Brain microvascular endothelial cell (primary cell): ENCODE measurements around the gene FKBP10.
A peak's percentile ranks its signal among the peaks of the same experiment; 100 is the strongest.

Experiments
- DNase-seq: peaks from one replicate; pipeline ENCODE4 v3.0.0-alpha.2; 2020
- H3K27ac ChIP-seq: fragments of 250-450 bp; sonication (Bioruptor Pico); 2 replicates; pipeline ENCODE4 v1.5.1; 2020; ENCODE audit warnings: mild to moderate bottlenecking, moderate library complexity
- H3K27me3 ChIP-seq: fragments of 250-450 bp; sonication (Bioruptor Pico); replicated peaks from 2 replicates; pipeline ENCODE4 v1.5.1; 2020; ENCODE audit warnings: mild to moderate bottlenecking
- H3K36me3 ChIP-seq: fragments of 250-450 bp; sonication (Bioruptor Pico); replicated peaks from 2 replicates; pipeline ENCODE4 v1.5.1; 2020; ENCODE audit warnings: mild to moderate bottlenecking
- H3K4me3 ChIP-seq: 2 replicates; pipeline ENCODE4 v1.5.1; 2011; ENCODE audit warnings: low read depth, mild to moderate bottlenecking, control low read depth, low read length, moderate library complexity
- in situ Hi-C: cut with HindIII; loops from 2 replicates; pipeline ENCODE4 v1.10.0; 2017; ENCODE audit warnings: low sequenced_read_pairs, low pct_ligation_motif_present
- TF ChIP-seq, protein P1 (sequence below): IDR thresholded peaks from 2 replicates; pipeline ENCODE4 v1.5.1; 2011; ENCODE audit warnings: low read depth, mild to moderate bottlenecking, moderate library complexity, low read length, control low read depth, inconsistent platforms; ENCODE audit errors: missing control alignments

Gene FKBP10

DNA sequence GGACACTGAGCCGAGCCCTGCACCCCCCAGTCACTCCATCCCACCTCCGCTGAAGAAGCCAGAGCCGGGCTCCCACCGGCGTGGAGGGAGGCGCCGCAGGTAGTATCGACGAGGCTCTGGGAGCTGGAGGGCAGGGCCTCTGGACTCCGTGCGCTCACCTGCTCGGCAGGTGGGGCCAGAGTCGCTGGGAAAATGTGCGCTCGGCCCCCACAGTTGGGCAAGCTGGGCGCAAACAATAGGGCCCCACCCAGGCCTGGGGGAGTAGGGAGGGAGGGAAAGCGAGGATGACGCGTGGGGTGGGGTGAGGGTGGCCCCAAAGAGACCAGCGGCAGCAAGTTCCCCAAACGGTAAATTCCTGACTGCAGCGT, 27.0 kb upstream of the FKBP10 start:
- DNase-seq, result no peak
- in situ Hi-C loops, result no loop called here
- no peaks in the 10 kb centered on the region for H3K36me3 ChIP-seq
- H3K27me3 ChIP-seq, result no peaks in the 10 kb centered on the region
- TF ChIP-seq, protein P1, sequence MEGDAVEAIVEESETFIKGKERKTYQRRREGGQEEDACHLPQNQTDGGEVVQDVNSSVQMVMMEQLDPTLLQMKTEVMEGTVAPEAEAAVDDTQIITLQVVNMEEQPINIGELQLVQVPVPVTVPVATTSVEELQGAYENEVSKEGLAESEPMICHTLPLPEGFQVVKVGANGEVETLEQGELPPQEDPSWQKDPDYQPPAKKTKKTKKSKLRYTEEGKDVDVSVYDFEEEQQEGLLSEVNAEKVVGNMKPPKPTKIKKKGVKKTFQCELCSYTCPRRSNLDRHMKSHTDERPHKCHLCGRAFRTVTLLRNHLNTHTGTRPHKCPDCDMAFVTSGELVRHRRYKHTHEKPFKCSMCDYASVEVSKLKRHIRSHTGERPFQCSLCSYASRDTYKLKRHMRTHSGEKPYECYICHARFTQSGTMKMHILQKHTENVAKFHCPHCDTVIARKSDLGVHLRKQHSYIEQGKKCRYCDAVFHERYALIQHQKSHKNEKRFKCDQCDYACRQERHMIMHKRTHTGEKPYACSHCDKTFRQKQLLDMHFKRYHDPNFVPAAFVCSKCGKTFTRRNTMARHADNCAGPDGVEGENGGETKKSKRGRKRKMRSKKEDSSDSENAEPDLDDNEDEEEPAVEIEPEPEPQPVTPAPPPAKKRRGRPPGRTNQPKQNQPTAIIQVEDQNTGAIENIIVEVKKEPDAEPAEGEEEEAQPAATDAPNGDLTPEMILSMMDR, result no peak
- H3K27ac ChIP-seq, result peak overlapping the region; percentile 47
- peak overlapping the region; percentile 81 for H3K4me3 ChIP-seq

DNA sequence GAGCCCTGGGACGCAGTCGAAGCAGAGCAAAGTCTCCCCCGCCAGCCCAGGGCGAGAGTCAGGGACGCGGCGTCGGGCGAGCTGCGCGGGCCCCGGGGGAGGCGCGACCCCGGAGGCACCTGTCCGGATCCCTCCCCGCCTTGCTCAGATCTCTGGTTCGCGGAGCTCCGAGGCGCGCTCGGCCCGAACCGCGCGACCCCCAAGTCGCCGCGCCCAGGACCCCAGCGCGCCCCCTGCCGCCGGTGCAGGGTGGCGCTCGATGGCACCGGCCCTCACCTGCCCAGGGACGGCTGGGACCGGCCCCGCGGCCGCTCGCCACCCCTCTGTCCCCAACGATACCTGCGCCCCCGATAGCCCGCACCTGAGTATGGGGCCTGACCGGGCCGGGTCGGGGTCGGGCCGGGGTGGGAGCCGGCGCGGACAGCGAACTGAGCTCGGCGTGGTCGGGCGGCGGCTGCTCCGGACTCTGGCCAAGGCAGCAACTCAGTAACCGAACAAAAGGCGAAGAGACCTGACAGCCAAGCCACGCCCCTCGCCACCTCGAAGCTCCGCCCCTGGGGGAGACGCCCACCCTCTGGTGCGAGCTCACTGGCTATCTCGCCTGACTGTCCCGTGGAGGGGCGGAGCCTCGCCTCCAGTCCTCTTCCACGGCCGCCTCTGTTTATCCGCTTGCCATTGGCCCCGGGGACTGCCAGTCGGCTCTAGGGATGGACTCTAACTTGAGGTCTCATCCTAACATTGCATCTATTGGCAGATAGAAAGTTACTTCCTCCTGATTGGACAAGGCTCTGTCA, 26.4 kb upstream of the FKBP10 start, which contains the start of gene JUP:
Gene JUP, minus strand, starts transcription at position 485 of the 794 bp plus-strand sequence. CDS start 14,857 bp downstream, outside the sequence.
- TF ChIP-seq, protein P1, result peak; percentile 10
- Histone ChIP-seq H3K27ac (peak within 1 kb of the TSS; percentile 47), H3K27me3 (no peaks in the 10 kb centered on the region), H3K36me3 (no peaks in the 10 kb centered on the region), H3K4me3 (peak within 1 kb of the TSS; percentile 81)
- in situ Hi-C loops, result no loop called here
- peak; percentile 100 for DNase-seq

DNA sequence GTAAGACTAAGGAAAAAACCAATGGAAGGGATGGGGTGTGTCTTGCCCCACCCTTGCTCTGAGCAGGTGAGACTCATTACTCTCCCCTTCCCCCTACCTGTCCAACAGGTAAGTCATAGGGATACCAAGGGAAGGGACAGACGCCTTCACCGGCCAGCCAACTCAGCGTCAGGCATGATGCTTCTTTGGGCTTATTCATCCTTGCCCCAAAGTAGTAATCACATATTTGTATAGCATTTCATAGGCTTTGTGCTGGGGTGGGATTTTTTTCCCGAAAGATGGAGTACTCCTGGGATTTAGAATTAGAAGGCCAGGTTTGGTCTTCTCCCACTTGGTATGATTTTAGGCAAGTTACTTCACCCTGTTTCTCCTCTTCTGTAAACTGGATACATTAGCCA, 25.8 kb upstream of the FKBP10 start:
- Histone ChIP-seq H3K27ac (no peak overlapping the region), H3K36me3 (no peaks in the 10 kb centered on the region), H3K27me3 (no peaks in the 10 kb centered on the region), H3K4me3 (no peak overlapping the region)
- DNase-seq, result no peak
- TF ChIP-seq, protein P1, result no peak
- in situ Hi-C loops, result no loop called here

DNA sequence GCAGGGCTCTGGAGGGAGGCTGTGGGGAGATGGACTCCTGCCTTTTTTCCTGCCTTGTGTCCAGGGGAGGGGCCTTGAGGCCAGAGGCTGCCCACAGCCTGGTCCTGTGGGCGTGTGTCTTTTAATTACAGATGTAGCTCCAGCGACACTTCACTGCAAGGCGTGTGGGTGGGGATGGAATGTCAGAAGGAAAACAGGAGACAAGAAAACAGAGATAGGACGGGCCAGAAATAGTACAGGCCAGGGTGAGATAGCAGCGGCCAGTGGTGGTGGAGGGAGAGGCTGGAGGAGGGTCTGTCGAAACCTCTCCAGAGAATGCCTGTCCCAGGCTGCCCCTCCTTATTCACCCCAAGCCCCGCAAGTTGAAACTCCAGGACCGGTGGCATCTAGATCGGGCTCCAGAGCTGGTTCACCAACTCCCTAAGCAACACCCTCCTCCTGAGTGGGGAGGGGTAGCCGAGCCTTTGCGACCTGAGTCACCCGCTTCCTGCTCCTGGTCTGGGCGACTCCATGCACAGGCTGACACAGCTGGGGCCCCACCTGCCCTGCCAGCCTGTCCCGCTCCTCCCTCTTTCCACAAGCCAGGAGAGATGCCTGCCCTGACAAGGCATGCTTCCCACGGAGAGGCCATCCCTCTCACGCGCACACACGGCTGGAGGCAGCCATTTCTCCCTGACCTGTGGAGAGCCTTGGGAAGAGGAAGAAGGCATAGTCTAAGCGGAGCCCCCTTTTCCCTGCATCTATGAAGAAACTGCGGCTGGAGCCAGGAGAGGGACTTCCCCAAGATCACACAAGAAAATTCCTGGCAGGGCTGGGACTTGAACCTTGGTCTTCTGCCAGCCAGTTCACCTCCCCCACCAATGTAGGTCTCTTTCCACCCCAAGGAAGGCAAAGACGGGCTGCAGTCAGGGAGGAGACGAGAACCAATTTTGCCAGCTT, 19.7 kb upstream of the FKBP10 start:
- DNase-seq, result peak; percentile 59
- no peaks in the 10 kb centered on the region for H3K36me3 ChIP-seq
- H3K27me3 ChIP-seq, result no peaks in the 10 kb centered on the region
- H3K4me3 ChIP-seq, result no peak overlapping the region
- TF ChIP-seq, protein P1, result no peak
- in situ Hi-C loops, result no loop called here
- peak overlapping the region; percentile 43 for H3K27ac ChIP-seq

DNA sequence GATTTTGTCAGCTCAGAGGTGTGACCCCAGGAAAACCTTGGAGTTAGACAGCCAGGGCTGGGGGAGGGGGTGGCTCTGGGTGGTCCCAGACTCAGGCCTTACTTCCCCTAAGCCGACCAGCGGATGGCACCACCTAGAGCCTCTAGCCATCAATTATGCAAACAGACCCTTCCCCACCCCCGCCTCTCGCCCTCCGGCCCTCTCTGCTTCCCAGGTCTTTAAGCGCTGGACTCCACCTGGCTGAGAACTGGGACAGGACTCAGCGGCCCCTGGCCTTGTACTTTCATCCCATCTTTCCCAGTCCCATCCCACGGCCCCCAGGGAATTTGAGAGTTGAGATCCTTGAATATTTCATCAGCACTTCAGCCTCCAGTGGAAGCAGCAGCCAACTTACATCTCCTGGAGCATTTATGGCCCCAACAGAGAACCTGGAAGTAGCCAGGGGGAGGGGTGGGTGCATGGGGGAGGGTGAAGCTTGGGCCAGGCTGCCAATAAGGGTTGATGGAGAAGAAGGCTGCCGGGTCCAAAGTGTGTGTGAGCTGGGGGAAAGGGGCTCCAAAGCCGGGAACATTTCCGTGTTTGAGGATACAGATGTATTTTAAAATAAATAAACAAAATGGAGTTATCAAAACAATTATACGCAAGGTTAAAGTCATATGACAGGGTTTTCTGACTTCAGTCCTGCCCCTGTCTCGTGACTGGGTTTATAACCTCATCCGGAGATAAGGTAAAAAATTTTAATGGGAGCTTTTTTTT, 18.8 kb upstream of the FKBP10 start:
- DNase-seq, result no peak
- TF ChIP-seq, protein P1, result peak; percentile 0
- no peaks in the 10 kb centered on the region for H3K36me3 ChIP-seq
- H3K27ac ChIP-seq, result no peak overlapping the region
- in situ Hi-C loops, result no loop called here
- H3K27me3 ChIP-seq, result no peaks in the 10 kb centered on the region
- no peak overlapping the region for H3K4me3 ChIP-seq
